ENCODE results near the gene DPCD. TPM values are rescaled to one million over a fixed set of nuclear protein-coding genes. Genes with fewer than 3 reads are reported as not detected.

DPCD gene
- total RNA-seq, 3 donors from 2014 or later, result 17.0 to 25.9 (median 24.7) TPM

DNA sequence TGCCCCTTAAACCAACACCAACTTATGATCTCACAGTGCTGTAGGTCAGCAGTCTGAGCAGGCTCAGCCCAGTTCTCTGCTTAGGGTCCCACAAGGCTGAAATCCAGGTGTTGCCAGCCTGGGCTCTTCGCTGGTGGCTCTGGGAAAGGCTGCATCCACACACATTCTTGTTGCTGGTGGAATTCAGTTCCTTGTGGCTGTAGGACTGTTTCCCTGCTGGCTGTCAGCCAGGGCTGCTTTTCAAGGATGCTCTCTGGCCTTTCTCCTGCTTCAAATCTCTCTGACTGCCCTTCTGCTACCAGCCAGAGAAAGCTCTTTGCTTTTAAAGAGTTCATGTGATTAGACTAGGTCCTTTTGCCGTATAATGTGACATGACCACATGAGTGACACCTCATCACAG, 15.3 kb upstream of the DPCD start:
- TF ChIP-seq POLR2AphosphoS5 (IDR thresholded peaks at IDR 0.05) (no peak), POLR2A (IDR thresholded peaks at IDR 0.05) (no peak)
- TF ChIP-seq, protein P1, sequence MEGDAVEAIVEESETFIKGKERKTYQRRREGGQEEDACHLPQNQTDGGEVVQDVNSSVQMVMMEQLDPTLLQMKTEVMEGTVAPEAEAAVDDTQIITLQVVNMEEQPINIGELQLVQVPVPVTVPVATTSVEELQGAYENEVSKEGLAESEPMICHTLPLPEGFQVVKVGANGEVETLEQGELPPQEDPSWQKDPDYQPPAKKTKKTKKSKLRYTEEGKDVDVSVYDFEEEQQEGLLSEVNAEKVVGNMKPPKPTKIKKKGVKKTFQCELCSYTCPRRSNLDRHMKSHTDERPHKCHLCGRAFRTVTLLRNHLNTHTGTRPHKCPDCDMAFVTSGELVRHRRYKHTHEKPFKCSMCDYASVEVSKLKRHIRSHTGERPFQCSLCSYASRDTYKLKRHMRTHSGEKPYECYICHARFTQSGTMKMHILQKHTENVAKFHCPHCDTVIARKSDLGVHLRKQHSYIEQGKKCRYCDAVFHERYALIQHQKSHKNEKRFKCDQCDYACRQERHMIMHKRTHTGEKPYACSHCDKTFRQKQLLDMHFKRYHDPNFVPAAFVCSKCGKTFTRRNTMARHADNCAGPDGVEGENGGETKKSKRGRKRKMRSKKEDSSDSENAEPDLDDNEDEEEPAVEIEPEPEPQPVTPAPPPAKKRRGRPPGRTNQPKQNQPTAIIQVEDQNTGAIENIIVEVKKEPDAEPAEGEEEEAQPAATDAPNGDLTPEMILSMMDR (IDR thresholded peaks at IDR 0.05), result no peak
- no peak overlapping the region for H3K27ac ChIP-seq
- H3K27me3 ChIP-seq, result peaks cover 0 to 18% of the 10 kb centered on the region in 2 donors
- H3K9me3 ChIP-seq, result peaks cover 11 to 15% of the 10 kb centered on the region in 2 donors
- H3K4me1 ChIP-seq, result peaks cover 7 to 11% of the 10 kb centered on the region in 2 donors
- H3K36me3 ChIP-seq, result no peaks in the 10 kb centered on the region
- no peak for DNase-seq (ENCODE audit: low spot score in 2 of 2)
- no peak overlapping the region for H3K4me3 ChIP-seq
- intact Hi-C loops (cut with DNase I; ENCODE audit: low total_unique reads), result loop anchor here (1.0 kb wide), 1 partner anchor 27 kb away; no protein-coding TSS in a partner anchor

DNA sequence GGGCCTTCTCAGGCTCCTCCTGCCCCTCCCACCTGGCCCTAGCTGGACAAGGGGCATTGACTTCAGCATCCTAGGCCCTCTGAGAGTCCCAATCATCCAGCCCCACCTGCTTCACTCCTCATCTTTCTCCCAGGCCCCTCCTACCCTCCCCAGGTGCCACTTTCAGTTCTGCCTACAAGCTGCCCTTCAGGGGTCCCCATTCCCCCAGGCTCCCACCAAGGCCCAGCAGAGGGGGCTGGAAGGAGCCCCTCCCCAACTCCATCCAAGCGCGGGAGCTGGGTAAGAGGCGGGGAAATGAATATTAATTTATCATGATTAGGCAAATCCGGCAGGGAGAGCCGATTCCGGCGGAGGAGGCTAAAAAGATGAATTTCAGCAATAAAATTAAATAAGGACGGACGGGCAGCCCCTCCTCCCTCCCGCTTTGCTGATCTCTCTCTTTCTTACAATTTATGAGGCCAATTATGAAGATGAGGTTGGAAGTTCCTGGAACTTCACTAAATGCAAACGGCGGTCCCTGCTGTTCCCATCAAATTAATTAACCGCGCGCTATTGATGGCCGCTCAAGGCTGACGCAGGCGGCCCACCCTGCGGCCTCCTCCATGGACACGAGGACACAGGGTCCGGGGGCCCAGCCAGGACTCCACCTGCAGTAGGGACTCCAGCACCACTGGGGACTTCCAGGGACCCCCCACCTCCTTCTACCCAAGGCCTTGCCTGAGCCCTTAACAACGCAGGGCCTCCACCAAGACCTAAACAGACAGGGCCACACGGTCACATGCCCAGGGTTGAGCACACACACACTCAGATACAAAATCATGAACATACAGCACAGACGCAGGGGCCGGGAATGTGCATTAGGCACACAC, 14.0 kb upstream of the DPCD start:
- H3K27ac ChIP-seq, result no peak overlapping the region
- peaks cover 11 to 15% of the 10 kb centered on the region in 2 donors for H3K9me3 ChIP-seq
- H3K27me3 ChIP-seq, result peaks cover 0 to 8% of the 10 kb centered on the region in 2 donors
- intact Hi-C loops (cut with DNase I; ENCODE audit: low total_unique reads), result loop anchor here (1.0 kb wide), 1 partner anchor 25 kb away; no protein-coding TSS in a partner anchor
- TF ChIP-seq, protein P1 (IDR thresholded peaks at IDR 0.05), result no peak
- TF ChIP-seq POLR2AphosphoS5 (IDR thresholded peaks at IDR 0.05) (no peak), POLR2A (IDR thresholded peaks at IDR 0.05) (no peak)
- peaks cover 7 to 11% of the 10 kb centered on the region in 2 donors for H3K4me1 ChIP-seq
- no peaks in the 10 kb centered on the region for H3K36me3 ChIP-seq
- H3K4me3 ChIP-seq, result no peak overlapping the region
- no peak for DNase-seq (ENCODE audit: low spot score in 2 of 2)

DNA sequence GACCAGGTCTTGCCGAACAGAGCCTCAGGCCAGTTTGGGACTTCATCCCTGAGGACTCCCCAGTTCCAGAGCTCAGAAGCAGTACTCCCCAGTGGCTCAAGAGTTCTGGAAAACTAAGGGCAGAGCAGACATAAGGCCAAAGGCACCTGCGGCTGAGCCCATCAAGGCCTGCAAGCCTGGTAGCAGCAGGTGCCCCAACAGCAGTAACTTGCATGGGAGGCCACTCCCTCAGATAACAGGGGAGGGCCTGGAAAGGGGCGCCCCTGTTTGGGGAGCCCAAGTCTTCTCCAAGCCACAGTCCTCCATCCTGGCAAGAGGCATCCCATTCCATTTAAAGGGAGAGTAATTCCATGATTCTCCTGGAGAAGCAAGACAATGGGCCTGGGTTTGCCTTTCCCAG, 13.0 kb upstream of the DPCD start:
- DNase-seq (ENCODE audit: low spot score in 2 of 2), result no peak
- intact Hi-C loops (cut with DNase I; ENCODE audit: low total_unique reads), result no loop called here
- Histone ChIP-seq H3K4me3 (no peak overlapping the region), H3K27me3 (no peaks in the 10 kb centered on the region), H3K9me3 (peaks cover 11 to 15% of the 10 kb centered on the region in 2 donors), H3K27ac (no peak overlapping the region), H3K36me3 (no peaks in the 10 kb centered on the region), H3K4me1 (peaks cover 5 to 7% of the 10 kb centered on the region in 2 donors)
- TF ChIP-seq POLR2A (IDR thresholded peaks at IDR 0.05) (no peak), POLR2AphosphoS5 (IDR thresholded peaks at IDR 0.05) (no peak)
- TF ChIP-seq, protein P1 (IDR thresholded peaks at IDR 0.05), result no peak

DNA sequence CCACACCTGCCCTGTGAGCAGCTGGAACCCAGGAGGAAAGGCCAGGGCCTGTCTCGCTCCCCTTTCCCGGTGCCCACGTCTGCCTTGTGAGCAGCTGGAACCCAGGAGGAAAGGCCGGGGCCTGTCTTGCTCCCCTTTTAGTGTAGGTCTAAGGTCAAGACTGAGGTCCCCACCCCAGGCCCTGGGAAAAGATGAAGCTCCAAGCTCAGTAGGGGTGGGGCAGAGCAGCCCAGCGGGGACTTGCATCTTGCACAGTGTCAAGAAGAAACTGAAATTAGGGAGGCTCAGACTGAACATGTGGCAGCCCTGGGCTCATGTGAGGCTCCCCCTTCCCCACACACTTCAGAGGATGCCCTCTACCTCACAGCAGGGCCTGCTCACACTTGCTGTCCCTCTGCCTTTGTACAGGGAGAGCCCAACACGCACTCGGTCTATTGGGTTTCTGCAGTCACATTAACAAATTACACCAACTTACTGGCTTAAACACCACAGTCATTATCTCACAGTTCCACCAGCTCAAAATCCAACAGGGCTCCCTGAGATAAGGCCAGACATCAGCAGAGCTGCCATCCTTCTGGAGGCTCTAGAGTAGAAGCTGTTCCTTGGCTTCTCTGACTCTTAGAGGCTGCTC, 12.4 kb upstream of the DPCD start:
- intact Hi-C loops (cut with DNase I; ENCODE audit: low total_unique reads), result no loop called here
- no peak for DNase-seq (ENCODE audit: low spot score in 2 of 2)
- Histone ChIP-seq H3K27me3 (no peaks in the 10 kb centered on the region), H3K4me1 (peaks cover 3% of the 10 kb centered on the region in 2 donors), H3K36me3 (no peaks in the 10 kb centered on the region), H3K4me3 (no peak overlapping the region), H3K27ac (no peak overlapping the region), H3K9me3 (peaks cover 11 to 15% of the 10 kb centered on the region in 2 donors)
- TF ChIP-seq, protein P1 (IDR thresholded peaks at IDR 0.05), result no peak
- TF ChIP-seq POLR2A (IDR thresholded peaks at IDR 0.05) (no peak), POLR2AphosphoS5 (IDR thresholded peaks at IDR 0.05) (no peak)

All from breast epithelium (tissue), 4 donors.